HPDE6-E6E7 (cell line): Measurements from ENCODE around the gene CEP70.
"Not testable (repeated sequence)": the region's sequence is repeated elsewhere in the genome, so short reads cannot be mapped to it uniquely, and the experiment has no call there.

Experiments
- DNase-seq: peaks from one replicate; pipeline ENCODE4 v3.0.0; 2011; ENCODE audit warnings: missing footprints; ENCODE audit errors: extremely low spot score

The CEP70 gene

GRCh38 chr3:138511945-138512344 lies 82.1 kb downstream of the CEP70 start:
- no peak for DNase-seq

GRCh38 chr3:138509586-138509985 lies 84.5 kb downstream of the CEP70 start:
- DNase-seq: no peak

DNA sequence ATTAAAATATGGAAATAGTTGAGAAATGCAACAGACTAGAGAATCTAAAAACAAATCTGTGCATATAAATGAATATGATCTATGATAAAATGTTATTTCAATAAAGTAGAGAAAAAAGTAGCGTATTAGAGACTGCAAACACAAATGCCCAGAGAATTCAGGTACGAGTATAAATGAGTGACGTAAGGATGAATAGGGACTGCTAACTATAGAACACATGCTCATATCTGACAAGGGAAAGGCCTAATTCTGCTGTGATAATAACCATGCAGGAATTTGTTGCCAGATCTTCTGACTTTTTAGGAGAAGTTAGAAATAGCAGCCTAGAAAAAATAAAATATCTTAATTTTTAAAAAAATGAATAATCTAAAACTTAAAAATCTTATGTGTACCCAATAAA lies 86.5 kb downstream of the CEP70 start:
- DNase-seq: no peak

DNA sequence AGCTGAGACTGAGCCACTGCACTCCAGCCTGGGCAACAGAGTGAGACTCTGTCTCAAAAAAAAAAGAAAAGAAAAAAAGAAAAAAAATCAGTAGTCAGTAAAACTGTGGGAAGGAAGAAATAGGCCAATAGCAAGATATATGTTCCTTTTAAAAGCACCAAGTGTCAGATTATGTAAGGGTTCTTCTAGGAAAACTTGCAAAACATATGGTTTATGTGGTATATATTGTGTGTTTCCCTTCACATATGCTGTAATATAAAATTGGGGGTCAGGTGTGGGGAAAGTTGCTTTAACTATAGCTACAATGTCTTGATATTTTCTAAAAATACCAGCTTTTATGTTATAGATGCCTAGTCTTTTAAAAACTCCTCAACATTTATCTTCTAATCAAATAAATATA lies 95.1 kb downstream of the CEP70 start:
- no peak for DNase-seq

DNA sequence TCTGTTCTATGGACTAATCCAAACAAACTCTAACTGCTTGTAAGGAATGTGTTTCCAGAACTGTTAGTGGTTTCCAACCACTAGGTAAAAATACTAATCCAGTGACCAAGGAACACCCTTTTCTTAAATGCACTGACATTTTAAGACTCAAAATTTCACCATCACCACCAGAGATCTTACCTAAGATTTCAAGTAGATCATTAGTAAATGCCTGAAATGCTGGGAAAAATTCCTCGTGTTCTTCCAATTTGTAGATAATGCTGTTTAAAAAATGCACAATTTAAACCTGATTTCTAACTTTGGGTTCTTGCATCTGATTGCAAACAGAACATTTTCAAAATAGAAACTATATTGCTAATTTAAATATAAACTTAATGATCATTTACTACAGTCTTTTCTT lies 96.2 kb downstream of the CEP70 start:
- DNase-seq: no peak

- no peak for DNase-seq
Measured at GRCh38 chr3:138497021-138497420, 97.0 kb downstream of the CEP70 start.

- DNase-seq: no peak
Measured at GRCh38 chr3:138496436-138496835, 97.6 kb downstream of the CEP70 start.

GRCh38 chr3:138495638-138496037 lies 98.4 kb downstream of the CEP70 start:
- DNase-seq: not testable (repeated sequence)

DNA sequence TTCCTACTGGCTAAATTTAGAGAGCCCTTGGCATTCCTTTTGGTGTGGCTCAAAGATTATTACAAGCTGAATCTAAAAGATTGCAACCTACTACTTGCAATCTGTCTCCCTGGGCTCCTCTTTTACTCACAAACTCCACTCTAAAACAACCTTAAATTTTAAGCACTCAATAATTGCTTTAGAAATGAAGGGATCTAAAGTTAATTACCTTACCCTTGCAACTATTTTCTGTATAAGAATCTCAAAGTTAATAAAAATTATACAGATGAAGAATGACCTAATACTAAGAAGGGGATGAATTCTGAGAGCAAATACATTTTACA lies 99.5 kb downstream of the CEP70 start:
- DNase-seq: no peak

DNA sequence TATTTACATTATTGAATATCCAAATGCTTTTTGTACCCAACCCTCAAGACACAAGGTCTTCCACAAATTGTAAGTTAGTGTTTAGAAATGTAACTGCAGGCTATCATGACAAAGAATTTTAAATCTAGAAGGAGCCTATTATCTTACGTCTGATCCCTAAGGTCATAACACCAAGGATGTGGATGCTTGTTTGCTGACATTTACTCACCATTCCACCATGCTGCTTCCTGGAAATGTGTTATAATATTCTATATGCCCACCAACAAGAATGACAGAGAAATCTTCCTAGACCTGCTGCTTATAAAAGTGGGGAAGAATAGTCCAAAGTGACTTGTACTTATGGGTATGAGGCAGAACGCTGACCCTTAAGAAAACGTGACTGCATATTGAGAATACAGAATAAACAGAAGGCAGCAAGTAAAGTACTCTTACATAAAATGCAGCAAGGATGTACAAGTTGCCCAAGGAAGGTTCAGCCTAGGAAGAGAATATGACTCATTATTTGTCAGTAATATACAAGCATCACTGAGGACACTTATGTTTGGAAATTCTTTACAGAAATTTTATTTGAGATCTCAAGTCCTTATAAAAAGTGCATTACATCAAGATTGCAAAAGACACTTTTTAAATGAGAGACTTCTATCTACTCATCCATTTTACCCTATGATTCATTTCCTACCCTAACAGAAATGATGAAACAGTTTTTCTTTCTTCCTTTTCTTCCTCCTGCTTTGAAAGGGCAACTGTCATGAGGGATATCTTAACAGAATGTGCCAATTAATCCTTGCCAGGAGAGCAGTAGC lies 100.1 kb downstream of the CEP70 start:
- peak; percentile 27 for DNase-seq

- DNase-seq: no peak
Measured at GRCh38 chr3:138492980-138493675, 100.9 kb downstream of the CEP70 start.

DNA sequence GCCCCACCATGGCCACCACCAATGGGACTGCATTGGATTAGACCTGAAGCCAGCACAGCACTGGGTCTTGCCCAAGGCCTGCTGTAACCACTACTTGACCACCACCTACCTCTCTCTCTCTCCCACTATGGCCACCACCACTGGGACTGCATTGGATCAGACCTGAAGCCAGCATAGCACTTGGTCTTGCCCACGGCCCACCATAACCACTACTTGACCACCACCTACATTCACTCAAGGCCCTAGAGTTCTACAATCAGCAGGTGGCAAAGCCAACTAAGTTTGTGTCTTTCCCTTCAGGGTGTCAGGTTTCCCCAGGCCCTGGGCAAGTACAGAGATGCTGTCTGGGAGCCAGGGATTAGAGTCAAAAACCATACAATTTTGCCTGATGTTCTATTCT lies 102.1 kb downstream of the CEP70 start:
- DNase-seq: no peak

DNA sequence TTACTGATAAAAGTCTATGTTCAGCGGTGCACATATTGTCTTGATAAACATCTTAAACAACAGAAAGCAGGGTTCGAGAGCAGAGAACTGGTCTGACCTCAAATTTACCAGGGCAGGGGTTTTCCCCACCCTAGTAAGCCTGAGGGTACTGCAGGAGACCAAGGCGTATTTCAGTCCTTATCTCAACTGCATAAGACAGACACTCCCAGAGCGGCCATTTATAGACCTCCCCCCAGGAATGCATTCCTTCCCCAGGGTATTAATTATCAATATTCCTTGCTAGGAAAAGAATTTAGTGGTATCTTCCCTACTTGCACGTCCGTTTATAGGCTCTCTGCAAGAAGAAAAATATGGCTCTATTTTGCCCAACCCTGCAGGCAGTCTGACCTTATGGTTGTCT lies 107.5 kb downstream of the CEP70 start:
- not testable (repeated sequence) for DNase-seq

DNA sequence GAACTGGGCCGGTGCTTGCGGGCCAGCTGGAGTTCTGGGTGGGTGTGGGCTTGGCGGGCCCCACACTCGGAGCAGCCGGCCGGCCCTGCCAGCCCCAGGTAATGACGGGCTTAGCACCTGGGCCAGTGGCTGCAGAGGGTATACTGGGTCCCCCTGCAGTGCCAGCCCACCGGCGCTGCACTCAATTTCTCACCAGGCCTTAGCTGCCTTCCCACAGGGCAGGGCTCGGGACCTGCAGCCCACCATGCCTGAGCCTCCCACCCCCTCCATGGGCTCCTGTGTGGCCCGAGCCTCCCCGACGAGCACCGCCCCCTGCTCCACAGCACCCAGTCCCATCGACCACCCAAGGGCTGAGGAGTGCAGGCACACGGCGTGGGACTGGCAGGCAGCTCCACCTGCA lies 109.4 kb downstream of the CEP70 start:
- DNase-seq: not testable (repeated sequence)

- peak; percentile 21 for DNase-seq
Measured at GRCh38 chr3:138479438-138479863, 114.6 kb downstream of the CEP70 start.

- no peak for DNase-seq
Measured at GRCh38 chr3:138477801-138478200, 116.3 kb downstream of the CEP70 start.

DNA sequence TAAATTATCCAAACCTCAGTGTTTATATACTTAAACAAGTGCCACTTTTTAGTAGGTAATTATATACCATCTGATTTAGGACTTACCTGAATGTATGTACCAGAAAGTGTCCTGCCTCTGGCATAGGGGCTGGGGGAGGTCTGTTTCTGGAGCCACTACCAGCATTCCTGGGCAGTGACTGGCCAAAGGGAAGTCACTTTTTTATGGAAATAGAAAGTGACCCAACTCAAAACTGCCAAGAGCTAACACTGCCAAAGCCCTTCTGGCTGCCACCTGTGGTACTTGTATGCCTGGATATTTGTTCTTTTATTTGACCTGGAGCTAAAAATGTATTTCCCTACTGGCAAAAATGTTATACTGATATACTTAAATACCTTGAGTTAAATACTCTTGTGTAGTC lies 116.9 kb downstream of the CEP70 start:
- no peak for DNase-seq

- DNase-seq: no peak
Measured at GRCh38 chr3:138476526-138476925, 117.5 kb downstream of the CEP70 start.

DNA sequence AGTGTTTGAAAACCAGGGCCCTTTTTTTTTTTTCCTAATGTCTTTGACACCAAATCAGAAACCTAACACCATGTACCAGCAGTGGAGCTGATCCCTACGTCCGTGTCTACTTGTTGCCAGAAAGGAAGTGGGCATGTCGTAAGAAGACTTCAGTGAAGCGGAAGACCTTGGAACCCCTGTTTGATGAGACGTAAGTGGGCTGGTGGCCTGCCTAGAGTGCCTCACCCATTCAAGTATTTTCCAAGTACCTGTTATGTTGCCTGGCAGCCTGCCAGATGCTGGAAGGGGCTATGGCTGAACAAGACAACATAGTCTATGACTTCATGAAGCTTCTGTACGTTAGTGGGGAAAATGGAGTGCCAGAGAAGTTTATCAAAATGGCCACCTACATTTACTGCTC lies 119.9 kb downstream of the CEP70 start:
- DNase-seq: no peak

DNA sequence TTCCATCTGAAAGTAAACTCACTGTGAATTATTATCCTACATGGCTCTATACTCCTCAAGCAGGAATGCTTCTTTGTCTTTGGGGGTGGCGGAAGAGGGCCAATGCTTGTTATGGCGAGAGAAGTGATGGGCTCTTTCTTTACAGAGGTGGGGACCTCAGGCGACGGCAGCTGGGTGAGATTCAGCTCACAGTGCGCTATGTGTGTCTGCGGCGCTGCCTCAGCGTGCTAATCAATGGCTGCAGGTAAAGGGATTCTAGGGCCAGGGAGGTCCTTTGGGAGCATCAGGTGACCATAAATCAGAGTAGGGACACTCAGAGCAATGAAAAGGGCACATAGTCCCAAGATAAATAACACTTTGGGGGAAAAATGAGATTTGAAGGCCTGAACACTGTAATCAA lies 120.7 kb downstream of the CEP70 start:
- no peak for DNase-seq

- no peak for DNase-seq
Measured at GRCh38 chr3:138472141-138472825, 121.8 kb downstream of the CEP70 start.

DNA sequence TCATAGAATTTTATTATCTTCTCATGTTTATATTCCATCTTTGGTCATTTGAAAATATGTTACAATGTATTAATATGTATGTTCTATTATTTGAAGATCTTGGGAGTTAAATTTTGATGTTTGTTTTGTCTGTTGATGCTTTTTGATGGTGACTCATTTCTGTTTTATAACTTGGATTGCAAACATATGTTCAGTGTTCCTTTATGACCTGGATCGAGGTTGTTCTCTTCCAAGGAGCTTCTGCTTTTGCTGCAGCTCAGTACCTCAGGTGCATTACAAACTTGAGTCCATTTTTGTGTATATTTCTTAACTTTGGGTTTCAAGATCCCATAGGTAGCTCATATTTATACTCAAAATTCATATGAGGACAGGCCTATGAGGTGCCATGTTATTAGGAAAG lies 122.6 kb downstream of the CEP70 start:
- no peak for DNase-seq

DNA sequence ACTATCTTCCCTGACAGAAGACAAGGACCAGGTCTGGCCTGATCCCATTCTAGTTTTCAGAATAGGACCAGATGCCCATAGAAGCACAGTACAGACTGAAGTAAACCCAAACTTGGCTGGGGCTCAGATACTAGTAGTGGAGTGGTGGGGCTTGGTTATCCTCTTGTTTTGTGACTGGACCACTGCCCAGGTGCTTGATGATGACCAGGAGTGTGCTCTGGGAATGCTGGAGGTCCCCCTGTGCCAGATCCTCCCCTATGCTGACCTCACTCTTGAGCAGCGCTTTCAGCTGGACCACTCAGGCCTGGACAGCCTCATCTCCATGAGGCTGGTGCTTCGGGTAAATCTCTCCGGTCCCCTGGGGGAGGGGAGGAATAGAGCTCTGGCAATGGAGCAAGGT lies 123.4 kb downstream of the CEP70 start:
- no peak for DNase-seq
